G401.6 (cell line): ENCODE results near the gene MED27.

Experiments used
- FAIRE-seq: peaks from 2 replicates; lab custom pipeline; 2012; peaks lifted over from hg19 to GRCh38; lab: Jason Lieb, UNC

MED27 gene

DNA sequence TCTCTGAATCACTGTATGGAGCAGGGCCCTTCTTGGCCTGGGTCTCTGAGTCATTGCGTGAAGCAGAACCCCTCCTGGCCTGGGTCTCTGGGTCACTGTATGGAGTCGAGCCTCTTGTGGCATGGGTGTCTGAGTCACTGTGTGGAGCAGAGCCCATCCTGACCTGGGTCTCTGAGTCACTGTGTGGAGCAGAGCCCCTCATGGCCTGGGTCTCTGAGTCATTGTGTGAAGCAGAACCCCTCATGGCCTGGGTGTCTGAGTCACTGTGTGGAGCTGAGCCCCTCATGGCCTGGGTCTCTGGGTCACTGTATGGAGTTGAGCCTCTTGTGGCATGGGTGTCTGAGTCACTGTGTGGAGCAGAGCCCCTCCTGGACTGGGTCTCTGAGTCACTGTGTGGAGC is 245.8 kb downstream of the MED27 start:
- FAIRE-seq, result no peak

DNA sequence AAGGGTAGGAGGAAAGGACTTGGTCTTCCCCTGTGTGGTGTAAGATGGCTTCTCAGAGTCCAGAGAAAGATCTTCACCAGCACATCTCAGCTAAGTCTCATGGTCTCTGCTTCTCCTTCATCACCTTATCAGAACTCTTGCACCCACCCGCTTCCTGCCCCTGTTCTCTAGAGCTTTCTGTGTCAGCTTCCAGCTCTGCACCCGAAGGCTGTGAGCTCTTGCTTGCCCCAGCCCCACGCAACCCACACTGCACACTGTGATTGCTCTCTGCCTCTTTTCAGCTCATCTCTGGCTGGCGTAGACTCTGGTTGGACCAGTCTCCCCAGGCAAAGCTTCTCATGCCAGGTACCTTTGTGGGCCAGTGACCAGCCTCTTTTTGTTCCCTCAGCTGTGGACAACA is 246.6 kb downstream of the MED27 start:
- no peak for FAIRE-seq

DNA sequence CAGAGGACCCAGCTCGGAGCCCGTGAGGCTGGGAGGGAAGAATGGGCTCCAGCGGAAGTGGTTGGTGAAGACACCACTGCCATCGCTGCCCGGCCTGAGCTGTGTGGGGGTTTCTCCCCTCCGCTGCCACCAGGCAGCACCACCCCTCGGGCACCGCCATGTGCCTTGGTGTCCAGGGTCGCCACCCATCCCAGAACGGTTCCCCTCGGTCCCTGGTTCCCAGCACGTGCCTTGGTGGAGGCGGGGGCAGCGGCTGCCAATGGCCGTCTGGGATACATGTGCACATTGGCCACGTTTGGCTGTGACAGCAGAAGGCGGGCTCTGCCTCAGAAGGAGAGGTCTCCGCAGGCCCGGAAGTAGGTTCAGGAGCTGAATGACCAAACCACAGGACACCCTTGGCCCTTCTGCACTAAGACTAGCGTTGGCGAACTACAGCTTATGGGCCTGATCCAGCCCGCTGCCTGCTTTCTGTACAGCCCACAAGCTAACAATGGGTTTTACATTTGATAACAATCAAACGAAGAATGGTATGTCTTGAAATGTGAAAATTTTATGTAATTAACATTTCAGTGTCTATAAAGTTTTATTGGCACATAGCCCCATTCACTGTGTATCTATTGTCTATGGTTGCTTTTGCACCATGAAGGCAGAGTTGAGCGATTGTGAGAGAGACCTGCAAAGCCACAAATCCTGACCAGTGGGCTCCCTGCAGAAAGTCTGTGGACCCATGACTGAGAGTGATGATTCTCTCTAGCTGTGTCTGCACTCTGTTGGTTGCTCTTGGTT is 248.1 kb downstream of the MED27 start:
- no peak for FAIRE-seq

DNA sequence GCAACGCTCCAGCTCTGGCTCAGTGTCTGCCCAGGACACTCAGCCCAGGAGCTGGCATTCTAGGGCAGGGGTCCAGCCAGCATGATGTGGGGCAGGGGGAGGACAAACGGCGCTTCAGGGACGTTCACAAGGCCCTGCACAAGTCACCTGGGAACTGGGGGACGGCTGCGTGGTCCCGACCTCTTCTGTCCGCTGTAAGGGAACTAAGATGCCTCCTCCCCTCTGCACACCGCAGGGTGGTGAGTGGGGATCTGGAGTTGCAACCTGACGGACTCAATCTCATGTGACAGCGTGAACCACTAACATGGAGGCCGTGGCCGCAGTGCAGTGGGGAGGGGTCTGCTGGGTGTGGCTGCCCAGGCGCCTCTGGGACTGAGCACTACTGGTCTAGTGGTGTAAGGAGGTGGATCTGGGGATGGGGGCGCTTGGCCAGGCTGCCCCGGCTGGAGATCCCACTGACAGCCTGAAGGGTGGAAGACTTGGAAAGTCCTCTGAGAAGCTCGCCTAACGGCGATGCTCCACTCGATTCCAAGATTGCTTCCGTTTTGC is 251.8 kb downstream of the MED27 start:
- FAIRE-seq, result no peak

DNA sequence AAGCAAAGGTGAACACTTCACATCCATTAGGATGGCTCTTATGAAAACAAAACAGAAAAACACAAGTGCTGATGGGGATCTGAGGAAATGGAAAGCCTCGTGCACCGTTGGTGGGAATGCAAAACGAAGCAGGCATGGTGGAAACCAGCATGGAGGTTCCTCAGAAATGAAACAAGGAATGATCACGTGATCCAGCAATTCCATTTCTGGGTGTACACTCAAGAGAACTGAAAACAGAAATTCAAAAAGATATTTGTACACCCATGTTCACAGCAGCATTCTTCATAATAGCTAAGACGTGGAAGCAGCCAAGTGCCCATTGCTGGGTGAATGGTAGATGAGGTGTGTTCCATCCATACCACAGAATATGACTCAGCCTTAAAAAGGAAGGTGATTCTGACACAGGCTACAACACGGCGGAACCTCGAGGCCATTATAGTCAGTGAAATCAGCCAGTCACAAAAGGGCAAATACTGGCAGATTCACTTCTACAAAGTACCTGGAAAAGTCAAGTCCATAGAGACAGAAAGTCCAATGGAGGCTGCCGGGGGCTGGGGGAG is 252.6 kb downstream of the MED27 start:
- no peak for FAIRE-seq

DNA sequence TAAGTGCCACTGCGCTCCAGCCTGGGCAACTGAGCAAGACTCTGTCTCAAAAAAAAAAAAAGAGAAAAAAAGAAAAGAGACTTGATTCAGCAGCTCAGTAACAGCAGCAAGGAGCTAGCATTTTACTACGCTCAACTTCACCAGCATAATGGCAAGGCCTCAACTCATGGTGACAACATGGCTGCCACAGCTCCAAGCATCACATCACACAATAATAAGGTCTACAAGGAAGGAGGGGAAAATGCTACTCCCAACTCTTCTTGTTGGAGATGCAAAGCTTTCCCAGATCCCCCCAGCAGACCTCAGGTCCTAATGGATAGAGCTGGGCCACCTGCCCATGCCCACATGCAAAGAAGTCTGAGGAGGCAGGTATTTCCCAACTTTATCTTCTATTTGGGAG is 253.6 kb downstream of the MED27 start:
- no peak for FAIRE-seq

DNA sequence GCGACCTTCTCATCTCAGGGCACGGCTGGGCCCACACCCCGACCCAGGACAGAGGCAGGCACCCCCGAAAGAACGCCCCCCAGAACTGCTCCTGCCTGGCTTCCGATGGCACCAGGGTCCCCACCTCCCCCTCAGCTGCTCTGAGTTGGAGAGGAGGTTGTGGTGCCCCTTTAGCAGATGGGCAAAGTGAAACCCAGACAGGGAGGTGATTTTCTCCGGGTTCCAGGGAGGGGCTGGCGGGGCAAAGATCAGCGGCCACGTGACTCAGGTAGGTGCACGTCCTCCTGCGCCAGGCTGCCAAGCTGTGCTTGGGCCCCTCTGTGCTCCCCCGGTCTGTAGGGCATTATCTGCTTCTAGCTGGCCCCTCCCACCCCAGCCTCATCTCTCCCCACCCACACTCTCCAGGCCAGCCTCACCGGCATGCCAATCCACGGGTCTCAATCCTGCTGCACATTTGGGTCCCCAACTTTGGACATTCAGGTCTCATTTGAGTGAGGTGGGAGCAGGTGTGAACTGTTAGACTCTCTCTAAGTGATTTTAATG is 254.6 kb downstream of the MED27 start:
- no peak for FAIRE-seq

DNA sequence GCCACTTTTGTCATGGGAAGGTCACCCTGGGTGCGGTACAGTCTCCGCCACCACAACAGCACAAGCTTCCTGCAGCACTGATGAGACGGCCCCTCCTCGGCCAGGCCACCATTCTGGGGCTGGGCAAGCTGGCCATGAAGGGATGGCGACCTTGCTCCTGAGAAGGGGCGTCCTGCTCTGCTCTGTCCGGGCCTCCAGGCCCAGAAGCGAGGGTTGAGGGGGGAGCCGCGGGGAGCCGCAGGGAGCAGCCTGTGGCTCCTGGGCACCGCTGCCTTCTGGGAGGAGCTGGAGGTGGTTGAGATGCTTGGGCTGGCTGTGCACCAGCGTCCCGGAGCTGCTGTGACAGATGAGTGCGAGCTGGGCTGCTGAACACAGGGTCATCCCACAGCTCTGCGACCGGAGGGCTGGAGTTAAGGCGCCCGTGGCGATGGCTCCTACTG is 255.5 kb downstream of the MED27 start:
- no peak for FAIRE-seq

DNA sequence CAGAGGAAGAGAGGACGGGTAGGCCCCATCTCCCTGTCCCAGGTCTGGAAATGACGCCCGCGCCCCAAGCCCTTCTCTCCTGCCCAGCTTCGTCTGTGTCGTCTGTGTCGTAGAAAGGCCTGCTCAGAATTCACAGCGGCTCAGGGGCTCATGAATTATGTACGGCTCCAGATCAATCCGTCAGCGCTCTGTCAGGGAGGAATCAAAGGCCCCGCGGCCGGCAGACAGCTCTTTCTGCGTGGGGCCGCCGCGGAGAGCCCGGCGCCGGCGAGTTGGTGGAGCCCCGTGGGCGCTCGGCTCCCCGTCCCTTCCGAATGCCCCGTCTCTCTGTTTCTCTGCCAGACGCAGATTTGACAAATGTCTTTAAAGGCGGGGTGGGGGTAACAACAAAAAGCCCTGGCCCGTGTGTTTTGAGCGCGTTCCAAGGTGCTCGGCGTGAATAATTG is 255.9 kb downstream of the MED27 start:
- no peak for FAIRE-seq

DNA sequence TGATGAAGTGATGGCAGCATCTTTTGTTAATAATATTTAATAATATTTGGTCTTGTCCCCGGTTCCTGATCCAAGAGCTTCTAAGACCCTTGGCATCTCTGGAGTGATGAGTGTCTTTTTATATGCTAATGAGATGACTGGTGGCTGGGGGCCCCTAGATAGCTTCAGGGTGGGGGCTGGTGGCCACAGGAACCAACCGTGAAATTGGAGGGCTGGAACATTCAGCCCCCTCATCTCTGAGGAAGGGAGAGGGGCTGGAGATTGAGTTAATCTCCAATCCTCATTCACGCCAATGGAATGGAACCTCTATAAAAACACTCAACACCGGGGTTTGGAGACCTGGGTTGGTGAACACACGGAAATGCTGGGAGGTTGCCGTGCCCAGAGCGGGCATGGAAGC is 261.6 kb downstream of the MED27 start:
- no peak for FAIRE-seq

DNA sequence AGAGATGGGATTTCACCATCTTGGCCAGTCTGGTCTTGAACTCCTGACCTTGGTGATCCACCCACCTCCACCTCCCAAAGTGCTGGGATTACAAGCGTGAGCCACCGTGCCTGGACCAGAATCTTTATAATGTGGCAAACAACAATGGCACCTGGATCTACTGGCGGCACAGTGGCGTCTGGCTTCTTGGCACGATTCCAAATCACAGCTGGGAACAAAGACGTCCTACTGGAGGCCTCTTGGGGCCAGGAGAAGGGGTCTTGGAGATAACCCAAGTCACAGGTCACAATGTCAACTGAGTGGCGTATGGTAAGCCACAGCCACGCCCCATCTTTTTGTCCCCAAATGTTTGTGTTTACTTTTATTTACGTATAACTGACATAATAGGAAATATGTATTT is 262.0 kb downstream of the MED27 start:
- no peak for FAIRE-seq

DNA sequence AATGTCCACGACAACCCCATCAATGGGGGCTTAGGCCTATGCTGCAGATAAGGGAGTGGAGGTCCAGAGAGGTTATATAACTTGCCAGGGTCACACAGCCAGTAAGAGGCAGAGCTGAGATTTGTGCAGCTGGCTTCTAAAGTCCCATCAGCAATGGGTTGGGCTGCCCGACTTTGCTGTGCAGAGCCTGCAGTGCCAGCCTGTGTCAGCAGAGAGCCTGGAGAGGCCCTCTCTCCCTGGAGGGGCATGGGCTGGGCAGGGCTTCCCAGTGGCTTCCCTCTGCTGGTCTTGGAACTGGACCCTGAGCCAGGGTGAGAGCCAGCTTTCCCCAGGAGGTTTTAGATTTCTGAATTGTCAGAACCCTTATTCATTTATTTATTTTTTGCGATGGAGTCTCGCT is 262.6 kb downstream of the MED27 start:
- no peak for FAIRE-seq

DNA sequence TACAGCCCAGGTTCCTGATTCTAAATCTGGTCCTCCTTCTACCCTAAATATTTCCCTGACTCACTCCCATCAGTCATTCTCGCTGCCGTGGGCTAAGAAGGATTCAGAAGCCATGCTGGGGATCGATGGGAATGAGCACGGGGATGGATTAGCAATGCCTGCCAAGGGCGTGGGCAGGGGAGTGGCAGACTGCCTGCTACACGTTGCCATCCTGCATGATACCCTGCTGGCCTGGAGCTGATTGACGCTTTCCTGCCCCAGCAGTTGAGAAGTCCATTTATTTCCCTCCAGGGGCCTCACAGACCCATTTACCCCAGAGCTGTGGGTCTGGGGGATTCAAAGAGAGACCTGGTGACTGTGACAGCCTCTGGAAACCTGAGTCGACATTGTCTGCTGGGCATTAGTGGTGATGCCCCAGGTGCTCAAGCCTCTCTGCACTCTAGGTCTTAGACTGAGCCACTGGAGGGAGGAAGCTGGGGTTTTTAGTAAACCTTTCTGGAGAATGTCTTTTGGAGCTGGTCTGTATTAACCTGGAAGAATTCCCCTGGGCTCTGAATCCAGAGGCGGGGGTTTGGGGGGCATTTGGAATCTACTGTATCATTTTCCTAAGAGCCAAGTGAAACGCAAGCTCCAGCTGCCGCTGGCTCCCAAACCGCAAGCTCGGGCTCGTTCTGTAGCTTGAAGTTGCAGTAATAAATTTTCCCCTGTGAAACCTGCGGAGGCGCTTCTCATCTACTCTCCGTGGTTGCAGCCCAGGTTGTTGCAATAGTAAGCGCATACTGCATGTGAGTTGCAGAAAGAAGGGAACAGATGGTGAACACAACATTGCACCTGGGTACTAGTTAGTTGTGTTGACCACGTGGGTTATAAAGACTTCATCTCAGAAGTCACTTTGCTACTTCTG is 263.4 kb downstream of the MED27 start:
- FAIRE-seq, result no peak

DNA sequence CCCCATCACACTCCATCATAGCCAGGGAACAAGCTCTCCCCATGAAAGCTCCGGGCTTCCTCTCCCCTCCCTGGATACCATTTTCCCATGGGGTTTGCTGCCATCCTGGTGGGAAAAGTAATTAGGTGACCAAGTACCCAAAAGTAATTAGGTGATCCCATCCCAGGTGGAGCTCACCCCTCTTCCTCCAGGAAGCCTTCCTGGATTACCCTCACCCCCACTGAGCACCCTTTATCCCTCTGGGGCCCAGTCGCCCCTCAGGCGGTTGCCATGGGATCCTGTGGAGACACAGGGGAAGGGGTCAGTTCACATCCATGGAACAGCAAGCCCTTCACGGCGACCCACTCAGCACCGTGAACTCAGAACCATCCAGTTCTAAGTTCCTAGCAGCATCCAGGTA is 265.0 kb downstream of the MED27 start:
- no peak for FAIRE-seq

DNA sequence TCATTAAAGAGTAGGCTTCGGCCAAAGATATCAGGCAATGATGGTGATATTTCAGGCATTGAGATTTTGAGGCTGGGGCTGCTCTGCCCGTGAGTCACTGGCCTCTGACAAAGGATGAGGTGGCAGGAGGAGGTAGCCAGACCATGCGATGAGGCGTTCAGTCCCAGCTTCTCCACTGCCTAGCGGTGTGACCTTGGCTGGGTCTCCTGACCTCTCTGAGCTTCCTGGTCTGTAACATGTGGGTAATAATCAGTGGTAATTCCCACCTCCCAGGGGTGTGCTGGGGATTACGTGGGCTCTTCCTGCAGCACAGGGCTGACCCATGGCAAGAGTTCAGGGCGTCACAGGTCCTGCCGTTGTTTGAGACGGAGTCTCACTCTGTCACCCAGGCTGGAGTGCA is 266.6 kb downstream of the MED27 start:
- no peak for FAIRE-seq

DNA sequence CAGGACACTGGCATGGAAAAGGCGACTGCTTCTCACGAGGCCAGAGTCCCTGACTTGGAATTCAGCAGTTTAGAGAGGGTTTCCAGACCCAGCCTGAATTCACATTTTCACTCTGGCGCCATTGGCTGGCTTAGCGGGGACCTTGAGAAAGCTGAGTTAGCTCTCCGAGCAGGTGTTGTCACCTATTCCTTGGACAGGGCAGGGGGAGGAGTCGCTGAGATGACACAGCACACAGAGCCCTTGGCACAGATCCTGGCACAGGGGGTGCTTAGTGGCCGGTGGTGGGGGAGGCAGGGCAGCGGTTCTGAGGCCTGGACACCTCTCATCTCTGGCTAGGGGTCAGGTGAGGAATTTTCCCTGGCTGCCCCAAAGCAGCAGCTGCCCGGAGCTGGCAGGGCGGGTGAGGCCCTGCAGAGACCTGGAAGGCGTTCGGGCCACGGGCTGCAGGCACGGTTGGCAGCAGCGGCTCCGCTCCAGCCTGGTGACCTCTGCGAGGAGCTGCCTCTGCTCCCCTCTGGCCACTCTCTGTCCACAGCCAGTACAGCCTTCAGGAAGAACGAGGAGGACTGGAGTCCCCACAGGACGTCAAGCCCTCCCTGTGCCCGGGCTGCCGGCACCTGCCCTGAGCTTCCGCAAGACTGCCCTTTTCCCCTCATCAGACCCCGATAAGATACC is 267.4 kb downstream of the MED27 start:
- FAIRE-seq, result no peak

DNA sequence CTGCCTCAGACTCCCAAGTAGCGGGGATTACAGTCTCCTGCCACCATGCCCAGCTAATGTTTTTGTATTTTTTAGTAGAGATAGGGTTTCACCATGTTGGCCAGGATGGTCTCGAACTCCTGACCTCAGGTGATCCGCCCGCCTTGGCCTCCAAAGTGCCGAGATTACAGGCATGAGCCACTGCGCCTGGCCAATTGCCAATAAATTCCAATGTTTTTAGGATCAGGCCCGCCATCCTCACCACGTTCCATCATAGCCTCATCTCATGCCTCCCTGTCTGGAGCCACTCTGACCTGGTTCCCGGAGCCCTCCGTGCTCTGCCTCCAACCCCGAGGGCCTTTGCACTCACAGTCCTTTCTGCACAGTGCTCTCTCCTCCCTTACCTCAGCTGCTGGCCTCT is 268.3 kb downstream of the MED27 start:
- no peak for FAIRE-seq

DNA sequence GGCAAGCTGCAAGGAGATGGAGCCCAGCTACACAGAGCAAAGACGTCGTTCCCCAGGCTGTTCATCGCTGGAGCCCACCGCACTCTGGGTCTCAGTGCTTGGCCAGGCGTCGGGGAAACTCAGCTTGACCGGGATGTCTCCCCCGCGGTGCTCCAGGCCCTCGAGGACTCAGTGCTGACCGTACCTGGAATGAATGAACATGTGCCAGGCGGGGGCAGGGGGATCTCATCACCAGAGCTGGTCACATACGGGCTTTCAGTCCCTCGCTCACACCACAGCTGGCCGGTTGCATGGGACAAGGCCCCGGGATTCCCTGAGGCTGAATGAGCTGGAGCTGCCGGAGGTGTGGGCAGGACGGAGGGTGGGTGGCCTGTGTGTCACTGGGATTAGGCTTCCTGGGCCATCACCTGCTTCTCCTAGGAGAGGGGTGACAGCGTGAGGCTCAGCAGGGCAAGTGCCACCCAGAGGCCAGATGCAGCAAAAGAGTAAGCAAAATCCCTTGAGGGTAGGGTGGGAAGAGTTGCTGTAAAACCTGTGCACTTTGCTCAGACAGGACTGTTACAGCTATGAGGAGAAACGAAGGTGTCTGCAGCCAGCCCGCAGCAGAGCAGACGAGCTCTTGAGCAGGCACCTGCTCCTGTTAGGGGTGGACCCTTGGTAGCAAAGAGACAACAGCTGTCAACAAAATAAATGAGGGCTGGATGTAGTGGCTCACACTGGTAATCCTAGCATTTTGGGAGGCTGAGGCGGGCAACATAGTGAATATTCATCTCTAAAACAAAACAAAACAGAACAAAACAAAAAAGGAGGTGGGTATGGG is 269.1 kb downstream of the MED27 start:
- FAIRE-seq, result no peak
